Brain microvascular endothelial cell (primary cell): ENCODE measurements around the gene TBL1X.

Experiments used
- DNase-seq: peaks from one replicate; pipeline ENCODE4 v3.0.0-alpha.2; 2020
- H3K27ac ChIP-seq: fragments of 250-450 bp; sonication (Bioruptor Pico); 2 replicates; pipeline ENCODE4 v1.5.1; 2020; ENCODE audit warnings: mild to moderate bottlenecking, moderate library complexity
- H3K27me3 ChIP-seq: fragments of 250-450 bp; sonication (Bioruptor Pico); replicated peaks from 2 replicates; pipeline ENCODE4 v1.5.1; 2020; ENCODE audit warnings: mild to moderate bottlenecking
- H3K36me3 ChIP-seq: fragments of 250-450 bp; sonication (Bioruptor Pico); replicated peaks from 2 replicates; pipeline ENCODE4 v1.5.1; 2020; ENCODE audit warnings: mild to moderate bottlenecking
- H3K4me3 ChIP-seq: 2 replicates; pipeline ENCODE4 v1.5.1; 2011; ENCODE audit warnings: low read depth, mild to moderate bottlenecking, control low read depth, low read length, moderate library complexity
- in situ Hi-C: cut with HindIII; loops from 2 replicates; pipeline ENCODE4 v1.10.0; 2017; ENCODE audit warnings: low sequenced_read_pairs, low pct_ligation_motif_present
- TF ChIP-seq, protein P1 (sequence below): IDR thresholded peaks from 2 replicates; pipeline ENCODE4 v1.5.1; 2011; ENCODE audit warnings: low read depth, mild to moderate bottlenecking, moderate library complexity, low read length, control low read depth, inconsistent platforms; ENCODE audit errors: missing control alignments

The TBL1X gene

GRCh38 chrX:9659571-9660195 lies 194.8 kb downstream of the TBL1X start:
- Histone ChIP-seq H3K4me3 (no peak overlapping the region), H3K27ac (no peak overlapping the region), H3K36me3 (no peaks in the 10 kb centered on the region), H3K27me3 (no peaks in the 10 kb centered on the region)
- no peak for DNase-seq
- in situ Hi-C loops, result no loop called here
- TF ChIP-seq, protein P1, sequence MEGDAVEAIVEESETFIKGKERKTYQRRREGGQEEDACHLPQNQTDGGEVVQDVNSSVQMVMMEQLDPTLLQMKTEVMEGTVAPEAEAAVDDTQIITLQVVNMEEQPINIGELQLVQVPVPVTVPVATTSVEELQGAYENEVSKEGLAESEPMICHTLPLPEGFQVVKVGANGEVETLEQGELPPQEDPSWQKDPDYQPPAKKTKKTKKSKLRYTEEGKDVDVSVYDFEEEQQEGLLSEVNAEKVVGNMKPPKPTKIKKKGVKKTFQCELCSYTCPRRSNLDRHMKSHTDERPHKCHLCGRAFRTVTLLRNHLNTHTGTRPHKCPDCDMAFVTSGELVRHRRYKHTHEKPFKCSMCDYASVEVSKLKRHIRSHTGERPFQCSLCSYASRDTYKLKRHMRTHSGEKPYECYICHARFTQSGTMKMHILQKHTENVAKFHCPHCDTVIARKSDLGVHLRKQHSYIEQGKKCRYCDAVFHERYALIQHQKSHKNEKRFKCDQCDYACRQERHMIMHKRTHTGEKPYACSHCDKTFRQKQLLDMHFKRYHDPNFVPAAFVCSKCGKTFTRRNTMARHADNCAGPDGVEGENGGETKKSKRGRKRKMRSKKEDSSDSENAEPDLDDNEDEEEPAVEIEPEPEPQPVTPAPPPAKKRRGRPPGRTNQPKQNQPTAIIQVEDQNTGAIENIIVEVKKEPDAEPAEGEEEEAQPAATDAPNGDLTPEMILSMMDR, result no peak

DNA sequence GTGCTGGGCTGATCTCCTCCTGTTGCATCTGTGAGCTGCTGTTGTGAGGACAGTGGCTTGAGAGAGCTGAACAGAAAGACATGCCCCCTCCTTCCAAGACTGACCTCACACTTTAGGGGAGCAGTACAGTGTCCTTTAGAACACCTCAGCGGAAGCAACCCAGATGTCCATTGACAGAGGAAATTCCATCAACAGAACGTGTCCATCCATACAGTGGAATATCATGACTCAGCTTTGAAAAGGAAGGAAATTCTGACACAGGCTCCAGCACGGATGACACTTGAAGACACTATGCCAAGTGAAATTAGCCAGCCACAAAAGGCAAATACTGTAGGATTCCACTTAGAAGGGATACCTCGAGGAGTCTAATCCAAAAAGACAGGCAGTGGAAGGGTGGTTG lies 197.3 kb downstream of the TBL1X start:
- Histone ChIP-seq H3K4me3 (no peak overlapping the region), H3K27ac (no peak overlapping the region), H3K36me3 (no peaks in the 10 kb centered on the region), H3K27me3 (no peaks in the 10 kb centered on the region)
- in situ Hi-C loops, result no loop called here
- DNase-seq, result peak; percentile 40
- TF ChIP-seq, protein P1, result no peak

DNA sequence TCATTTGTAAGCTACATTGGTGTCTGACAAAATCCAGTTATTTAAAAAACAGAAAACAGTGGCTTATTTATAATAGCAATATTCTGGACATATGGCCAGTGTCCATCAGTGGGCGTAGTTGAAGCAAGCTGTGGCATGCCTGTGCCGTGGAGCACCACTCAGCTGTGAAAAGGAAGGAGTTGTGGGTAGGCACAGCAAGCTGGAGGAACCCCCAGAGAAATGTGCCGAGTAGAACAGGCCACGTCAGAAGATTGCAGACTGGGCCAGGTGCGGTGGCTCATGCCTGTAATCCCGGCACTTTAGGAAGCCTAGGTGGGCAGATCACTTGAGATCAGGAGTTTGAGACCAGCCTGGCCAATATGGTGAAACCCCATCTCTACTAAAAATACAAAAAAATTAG lies 198.4 kb downstream of the TBL1X start:
- TF ChIP-seq, protein P1, result no peak
- in situ Hi-C loops, result no loop called here

DNA sequence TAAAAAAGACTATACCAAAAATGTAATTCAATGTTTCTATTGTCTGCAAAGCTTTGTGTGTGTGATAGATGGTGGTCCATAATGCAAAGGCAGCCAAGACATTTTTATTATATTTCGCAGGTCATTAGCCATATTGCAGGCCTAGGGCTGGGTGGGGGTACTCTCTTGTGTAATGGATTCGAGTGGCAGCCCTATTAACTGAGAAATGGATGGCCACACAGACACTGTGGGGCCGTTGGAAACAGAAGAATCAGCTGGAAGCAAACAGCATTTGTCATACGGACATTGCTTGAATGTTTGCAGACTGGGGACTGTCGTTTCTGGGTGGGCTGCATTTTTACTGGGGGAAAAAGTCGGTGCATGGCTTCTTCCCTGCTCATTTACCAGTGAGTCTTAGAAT lies 199.4 kb downstream of the TBL1X start:
- Histone ChIP-seq H3K36me3 (no peaks in the 10 kb centered on the region), H3K27me3 (no peaks in the 10 kb centered on the region), H3K4me3 (no peak overlapping the region), H3K27ac (no peak overlapping the region)
- in situ Hi-C loops, result no loop called here
- TF ChIP-seq, protein P1, result no peak
- DNase-seq, result no peak

More for the DNA sequence above, 198.4 kb downstream of the TBL1X start:
- Histone ChIP-seq H3K27ac (no peak overlapping the region), H3K4me3 (no peak overlapping the region), H3K27me3 (no peaks in the 10 kb centered on the region), H3K36me3 (no peaks in the 10 kb centered on the region)
- DNase-seq, result no peak

DNA sequence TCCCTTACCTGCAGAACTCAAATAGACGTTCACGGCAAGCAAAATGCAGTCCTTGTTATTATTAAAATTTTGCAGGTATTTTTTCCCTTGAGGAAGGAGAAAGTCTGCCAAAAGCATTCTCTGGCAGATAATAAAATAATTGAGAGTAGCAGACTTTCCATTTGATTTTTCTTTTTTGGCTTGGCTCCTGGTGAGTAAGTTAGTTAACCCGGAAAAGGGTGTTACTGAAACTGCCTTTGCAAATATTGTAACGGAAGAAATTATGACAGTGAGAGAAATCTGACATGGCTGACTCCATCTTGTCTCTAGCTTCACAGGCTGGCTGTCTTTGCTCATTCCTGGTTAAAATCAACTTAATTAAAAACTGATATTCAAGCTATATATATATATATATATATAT lies 200.3 kb downstream of the TBL1X start:
- Histone ChIP-seq H3K36me3 (no peaks in the 10 kb centered on the region), H3K27ac (no peak overlapping the region), H3K4me3 (no peak overlapping the region), H3K27me3 (no peaks in the 10 kb centered on the region)
- in situ Hi-C loops, result no loop called here
- no peak for DNase-seq
- TF ChIP-seq, protein P1, result no peak

DNA sequence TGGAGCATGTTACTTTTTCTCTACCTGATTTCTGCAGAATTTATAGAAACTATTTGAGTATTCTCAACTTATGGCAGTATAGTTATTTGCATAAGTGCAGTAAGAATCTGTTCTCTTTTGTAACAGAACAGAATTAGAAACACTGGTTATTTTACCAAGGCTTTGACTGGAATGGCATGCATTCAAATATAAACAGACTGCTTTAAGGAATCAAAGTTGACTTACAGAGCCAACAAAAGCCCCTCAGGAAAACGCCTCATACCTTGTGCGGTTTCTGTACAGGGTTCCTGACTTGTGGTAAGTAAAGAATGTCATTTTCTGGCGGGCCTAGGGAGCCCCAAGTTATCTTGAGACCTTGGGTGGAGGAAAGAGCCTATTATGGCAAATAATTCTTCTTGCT lies 203.7 kb downstream of the TBL1X start:
- Histone ChIP-seq H3K36me3 (no peaks in the 10 kb centered on the region), H3K27ac (no peak overlapping the region), H3K4me3 (no peak overlapping the region), H3K27me3 (no peaks in the 10 kb centered on the region)
- TF ChIP-seq, protein P1, result no peak
- peak; percentile 17 for DNase-seq
- in situ Hi-C loops, result no loop called here
